PC-3 (cell line): Measurements from ENCODE around the gene HOXB13. TPM values are rescaled to one million over a fixed set of nuclear protein-coding genes. Genes with fewer than 3 reads are reported as not detected.

Experiments
- ATAC-seq: fragments of 200-7000 bp; cut with Tn5 transposase; 2 replicates; pipeline ENCODE4 v1.9.1; 2020; ENCODE audit warnings: mild to moderate bottlenecking, moderate library complexity
- BruUV-seq: library from RNA; stranded (reverse); fragments of 400-500 nt; replicated peaks from 2 replicates; lab custom pipeline; 2021; lab: Mats Ljungman, UMichigan
- CTCF ChIA-PET: fragments of 300-600 bp; sonication (Branson Sonifier 250); formaldehyde crosslinking; loops from one replicate; lab custom pipeline; 2022; ENCODE audit warnings: antibody characterized with exemption; lab: Charles Lee
- POLR2A ChIA-PET: fragments of 300-600 bp; sonication (Branson Sonifier 250); formaldehyde crosslinking; loops from one replicate; lab custom pipeline; 2022; ENCODE audit warnings: antibody characterized with exemption; ENCODE audit not compliant: unreplicated experiment; lab: Charles Lee
- DNase-seq: peaks from one replicate; pipeline ENCODE4 v3.0.0-alpha.2; 2015
- H2AFZ ChIP-seq: fragments of 300-600 bp; sonication (generic); 2 replicates; pipeline ENCODE4 v1.6.0; 2016; ENCODE audit warnings: antibody characterized with exemption, low read length
- H3F3A ChIP-seq: fragments of 300-600 bp; sonication (generic); one replicate; pipeline ENCODE4 v1.6.0; 2017; ENCODE audit warnings: antibody characterized with exemption, low read length, control low read depth, mild to moderate bottlenecking; ENCODE audit not compliant: unreplicated experiment
- H3K27ac ChIP-seq: fragments of 300-600 bp; sonication (generic); 2 replicates; pipeline ENCODE4 v1.5.1; 2016; ENCODE audit warnings: mild to moderate bottlenecking, low read length
- H3K27me3 ChIP-seq: fragments of 300-600 bp; sonication (generic); 2 replicates; pipeline ENCODE4 v1.6.1; 2016; ENCODE audit warnings: low read length, mixed read lengths
- H3K36me3 ChIP-seq: fragments of 300-600 bp; sonication (generic); 2 replicates; pipeline ENCODE4 v1.6.1; 2016; ENCODE audit warnings: low read depth, mixed run types, low read length, mixed read lengths
- H3K4me1 ChIP-seq: fragments of 300-600 bp; sonication (generic); 2 replicates; pipeline ENCODE4 v1.5.1; 2016; ENCODE audit warnings: low read length; ENCODE audit not compliant: insufficient read depth
- H3K4me2 ChIP-seq: fragments of 300-600 bp; sonication (generic); 2 replicates; pipeline ENCODE4 v1.6.0; 2016; ENCODE audit warnings: low read length
- H3K4me3 ChIP-seq: fragments of 300-600 bp; sonication (generic); 2 replicates; pipeline ENCODE4 v1.5.1; 2016; ENCODE audit warnings: mild to moderate bottlenecking, low read length, mixed read lengths
- H3K79me2 ChIP-seq: fragments of 300-600 bp; sonication (generic); 2 replicates; pipeline ENCODE4 v1.6.1; 2017; ENCODE audit warnings: low read length, mixed read lengths
- H3K9ac ChIP-seq: fragments of 300-600 bp; sonication (generic); 2 replicates; pipeline ENCODE4 v1.6.0; 2016; ENCODE audit warnings: mild to moderate bottlenecking, low read length
- H3K9me2 ChIP-seq: fragments of 300-600 bp; sonication (generic); replicated peaks from 2 replicates; pipeline ENCODE4 v1.6.1; 2016; ENCODE audit warnings: mixed run types, low read length, mixed read lengths
- H3K9me3 ChIP-seq: fragments of 300-600 bp; sonication (generic); 2 replicates; pipeline ENCODE4 v1.6.1; 2016; ENCODE audit warnings: low read length, mixed read lengths
- H4K20me1 ChIP-seq: fragments of 300-600 bp; sonication (generic); 2 replicates; pipeline ENCODE4 v1.6.1; 2016; ENCODE audit warnings: low read length, mixed read lengths
- CTCF ChIP-seq: fragments of 300-600 bp; sonication (generic); conservative IDR thresholded peaks from 2 replicates; pipeline ENCODE4 v1.5.1; 2017; ENCODE audit warnings: antibody characterized with exemption, low read depth, mild to moderate bottlenecking, low read length
- EZH2 ChIP-seq: fragments of 300-600 bp; sonication (generic); IDR thresholded peaks from one replicate; pipeline ENCODE4 v1.6.1; 2017; ENCODE audit warnings: antibody characterized with exemption, mild to moderate bottlenecking, low read length; ENCODE audit not compliant: unreplicated experiment
- EZH2phosphoT487 ChIP-seq: fragments of 300-600 bp; sonication (generic); IDR thresholded peaks from 2 replicates; pipeline ENCODE4 v1.6.1; 2018; ENCODE audit warnings: mild to moderate bottlenecking, antibody characterized with exemption, low read length, borderline replicate concordance
- intact Hi-C: fragments of 100-400 bp; cut with micrococcal nuclease; formaldehyde crosslinking; loops from 2 replicates; pipeline ENCODE4 v1.9.0; 2023
- total RNA-seq: library from RNA; depleted of rRNA; stranded (reverse); fragments of >200 nt; gene quantifications from 2 replicates; pipeline ENCODE4 v1.2.3, GENCODE V29; 2014

The HOXB13 gene
- total RNA-seq, 1 experiment from 2014 or later: 80.8 TPM

- no TSS peak for BruUV-seq
- H4K20me1 ChIP-seq: no peaks in the 10 kb centered on the region
Measured at GRCh38 chr17:48681609-48682008, 46.9 kb downstream of the HOXB13 start.

GRCh38 chr17:48679385-48680096 lies 49.0 kb downstream of the HOXB13 start:
- intact Hi-C loops: no loop called here
- CTCF ChIA-PET: interaction anchor here (0.8 to 2.6 kb wide), 6 partner anchors 42 to 200 kb away, joined by 4 to 58 read pairs (median 22); partner anchors contain the start of genes HOXB13, PRAC1, PRAC2 and TTLL6
- Histone ChIP-seq H3K27ac (peak overlapping the region; percentile 15; the same call in 1 of the 2 replicates), H3K27me3 (no peaks in the 10 kb centered on the region), H2AFZ (no peak overlapping the region), H3K4me1 (peaks cover 11% of the 10 kb centered on the region; the same call in 1 of the 2 replicates), H4K20me1 (no peaks in the 10 kb centered on the region), H3K4me2 (no peak overlapping the region), H3K4me3 (no peak overlapping the region), H3F3A (no peaks in the 10 kb centered on the region), H3K79me2 (no peaks in the 10 kb centered on the region), H3K9me2 (no peaks in the 10 kb centered on the region), H3K36me3 (no peaks in the 10 kb centered on the region), H3K9me3 (no peaks in the 10 kb centered on the region), H3K9ac (no peak overlapping the region)
- no peak for ATAC-seq
- POLR2A ChIA-PET: interaction anchor here (0.7 kb wide), 1 partner anchor 205 kb away, joined by 3 read pairs; no protein-coding TSS in a partner anchor
- peak; percentile 35 for DNase-seq
- no peak for TF ChIP-seq EZH2phosphoT487
- TF ChIP-seq CTCF: no peak
- no peak for TF ChIP-seq EZH2
- no TSS peak for BruUV-seq

More at GRCh38 chr17:48681609-48682008, 46.9 kb downstream of the HOXB13 start:
- H3K27me3 ChIP-seq: no peaks in the 10 kb centered on the region
- peak; percentile 40 for DNase-seq
- H3K9ac ChIP-seq: no peak overlapping the region
- H2AFZ ChIP-seq: no peak overlapping the region
- TF ChIP-seq EZH2phosphoT487: no peak
- TF ChIP-seq CTCF: no peak
- no peak for TF ChIP-seq EZH2
- ChIA-PET CTCF (no interaction called here), POLR2A (no interaction called here)
- H3K36me3 ChIP-seq: no peaks in the 10 kb centered on the region
- ATAC-seq: no peak
- intact Hi-C loops: no loop called here
- no peak overlapping the region for H3K27ac ChIP-seq
- no peak overlapping the region for H3K4me3 ChIP-seq
- H3K4me2 ChIP-seq: no peak overlapping the region
- no peaks in the 10 kb centered on the region for H3K9me3 ChIP-seq
- no peaks in the 10 kb centered on the region for H3F3A ChIP-seq
- no peaks in the 10 kb centered on the region for H3K9me2 ChIP-seq
- no peaks in the 10 kb centered on the region for H3K79me2 ChIP-seq
- H3K4me1 ChIP-seq: peaks cover 11% of the 10 kb centered on the region; the same call in 1 of the 2 replicates
